Smooth muscle cell (in vitro differentiated cells): ENCODE measurements around the gene ZMPSTE24. TPM values are rescaled to one million over a fixed set of nuclear protein-coding genes. Genes with fewer than 3 reads are reported as not detected.
"Not testable (repeated sequence)": the region's sequence is repeated elsewhere in the genome, so short reads cannot be mapped to it uniquely, and the experiment has no call there.

Experiments used
- DNase-seq: peaks from one replicate; lab custom pipeline; 2025; ENCODE audit not compliant: unreplicated experiment; lab: John Stamatoyannopoulos, UW
- H2AFZ ChIP-seq: fragments of 200-600 bp; sonication (generic); 2 replicates; pipeline ENCODE4 v1.6.0; 2016; ENCODE audit warnings: antibody characterized with exemption, low read depth, mild to moderate bottlenecking
- H3F3A ChIP-seq: fragments of 200-600 bp; sonication (generic); 2 replicates; pipeline ENCODE4 v1.6.0; 2017; ENCODE audit warnings: antibody characterized with exemption, low read depth
- H3K27ac ChIP-seq: fragments of 200-600 bp; sonication (generic); 2 replicates; pipeline ENCODE4 v1.5.1; 2016; ENCODE audit warnings: low read depth, mild to moderate bottlenecking
- H3K27me3 ChIP-seq: fragments of 200-600 bp; sonication (generic); 2 replicates; pipeline ENCODE4 v1.6.1; 2016; ENCODE audit warnings: low read depth, mild to moderate bottlenecking
- H3K36me3 ChIP-seq: fragments of 200-600 bp; sonication (generic); 2 replicates; pipeline ENCODE4 v1.5.1; 2016; ENCODE audit warnings: low read depth
- H3K4me1 ChIP-seq: fragments of 200-600 bp; sonication (generic); 2 replicates; pipeline ENCODE4 v1.5.1; 2016; ENCODE audit warnings: low read depth
- H3K4me2 ChIP-seq: fragments of 200-600 bp; sonication (generic); 2 replicates; pipeline ENCODE4 v1.6.0; 2016; ENCODE audit warnings: mild to moderate bottlenecking
- H3K4me3 ChIP-seq: fragments of 200-600 bp; sonication (generic); 2 replicates; pipeline ENCODE4 v1.5.1; 2016; ENCODE audit warnings: mild to moderate bottlenecking
- H3K79me2 ChIP-seq: fragments of 200-600 bp; sonication (generic); 2 replicates; pipeline ENCODE4 v1.6.0; 2016; ENCODE audit warnings: low read depth, mild to moderate bottlenecking
- H3K9ac ChIP-seq: fragments of 200-600 bp; sonication (generic); 2 replicates; pipeline ENCODE4 v1.6.0; 2016; ENCODE audit warnings: low read depth
- H3K9me3 ChIP-seq: fragments of 200-600 bp; sonication (generic); replicated peaks from 2 replicates; pipeline ENCODE4 v1.5.1; 2016; ENCODE audit warnings: low read depth
- H4K20me1 ChIP-seq: fragments of 200-600 bp; sonication (generic); 2 replicates; pipeline ENCODE4 v1.6.0; 2016; ENCODE audit warnings: low read depth
- WGBS: methylation state at CpG from one replicate; pipeline ENCODE4 v1.1.7; 2016; ENCODE audit warnings: low lambda C conversion rate; 5-methylcytosine and 5-hydroxymethylcytosine counted together
- polyA plus RNA-seq: library from polyadenylated mRNA; unstranded; fragments of >200 nt; fragmentation: Nextera tagmentation; extraction: Ambion mirVana; gene quantifications from 2 replicates; pipeline ENCODE4 v1.2.1, GENCODE V29; 2016
- total RNA-seq: library from RNA; depleted of rRNA; stranded (reverse); fragments of >200 nt; gene quantifications from 2 replicates; pipeline ENCODE4 v1.2.3, GENCODE V29; 2014
- TF ChIP-seq, protein P1 (sequence below): fragments of 200-600 bp; sonication (generic); IDR thresholded peaks from 2 replicates; pipeline ENCODE4 v1.5.1; 2017; ENCODE audit warnings: borderline replicate concordance, mild to moderate bottlenecking, antibody characterized with exemption; ENCODE audit not compliant: insufficient read depth, poor library complexity, severe bottlenecking

ZMPSTE24 gene
- total and polyA plus RNA-seq, 2 experiments from 2014 or later, result 28.8 to 48.9 TPM

GRCh38 chr1:40318970-40319621 is 61.1 kb downstream of the ZMPSTE24 start:
- no peaks in the 10 kb centered on the region for H4K20me1 ChIP-seq
- no peak for DNase-seq
- no peaks in the 10 kb centered on the region for H3K36me3 ChIP-seq
- 94% methylated on average over 4 of the region's 4 CpGs for WGBS
- no peak overlapping the region for H3K4me2 ChIP-seq
- peaks cover 11% of the 10 kb centered on the region for H3K4me1 ChIP-seq
- H3K9me3 ChIP-seq, result no peaks in the 10 kb centered on the region
- no peaks in the 10 kb centered on the region for H3K79me2 ChIP-seq
- H3K27me3 ChIP-seq, result peaks cover 25% of the 10 kb centered on the region
- no peak overlapping the region for H3K9ac ChIP-seq
- H3K4me3 ChIP-seq, result no peak overlapping the region
- H3F3A ChIP-seq, result peaks cover 3% of the 10 kb centered on the region
- H2AFZ ChIP-seq, result no peak overlapping the region
- TF ChIP-seq, protein P1, sequence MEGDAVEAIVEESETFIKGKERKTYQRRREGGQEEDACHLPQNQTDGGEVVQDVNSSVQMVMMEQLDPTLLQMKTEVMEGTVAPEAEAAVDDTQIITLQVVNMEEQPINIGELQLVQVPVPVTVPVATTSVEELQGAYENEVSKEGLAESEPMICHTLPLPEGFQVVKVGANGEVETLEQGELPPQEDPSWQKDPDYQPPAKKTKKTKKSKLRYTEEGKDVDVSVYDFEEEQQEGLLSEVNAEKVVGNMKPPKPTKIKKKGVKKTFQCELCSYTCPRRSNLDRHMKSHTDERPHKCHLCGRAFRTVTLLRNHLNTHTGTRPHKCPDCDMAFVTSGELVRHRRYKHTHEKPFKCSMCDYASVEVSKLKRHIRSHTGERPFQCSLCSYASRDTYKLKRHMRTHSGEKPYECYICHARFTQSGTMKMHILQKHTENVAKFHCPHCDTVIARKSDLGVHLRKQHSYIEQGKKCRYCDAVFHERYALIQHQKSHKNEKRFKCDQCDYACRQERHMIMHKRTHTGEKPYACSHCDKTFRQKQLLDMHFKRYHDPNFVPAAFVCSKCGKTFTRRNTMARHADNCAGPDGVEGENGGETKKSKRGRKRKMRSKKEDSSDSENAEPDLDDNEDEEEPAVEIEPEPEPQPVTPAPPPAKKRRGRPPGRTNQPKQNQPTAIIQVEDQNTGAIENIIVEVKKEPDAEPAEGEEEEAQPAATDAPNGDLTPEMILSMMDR, result no peak
- no peak overlapping the region for H3K27ac ChIP-seq

- WGBS, result 50% methylated on average over 1 of the region's 1 CpG
These were observed 73.4 kb downstream of the ZMPSTE24 start for GRCh38 chr1:40331403-40331802.

DNA sequence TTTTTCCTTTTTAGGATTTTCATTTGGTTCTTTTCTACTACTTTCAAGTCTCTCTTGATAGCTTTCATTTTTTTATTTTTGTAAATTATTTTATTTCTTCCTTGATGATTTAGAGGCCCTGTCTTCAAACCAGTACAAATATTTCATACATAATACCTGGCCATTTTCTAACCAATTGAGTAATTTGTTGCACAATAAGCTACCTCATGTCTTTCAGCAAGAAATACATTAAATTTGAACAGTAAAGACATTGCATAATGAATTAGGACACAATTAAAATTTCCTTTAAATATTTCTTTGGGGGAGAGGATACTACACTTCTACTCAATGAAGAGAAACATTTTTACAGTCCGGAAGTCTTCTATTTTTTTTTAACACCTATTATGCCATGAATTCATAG is 74.7 kb downstream of the ZMPSTE24 start:
- Histone ChIP-seq H2AFZ (no peak overlapping the region), H4K20me1 (no peaks in the 10 kb centered on the region), H3K79me2 (no peaks in the 10 kb centered on the region), H3K4me3 (no peak overlapping the region), H3K4me1 (no peaks in the 10 kb centered on the region), H3K27ac (no peak overlapping the region), H3K9me3 (no peaks in the 10 kb centered on the region), H3K36me3 (no peaks in the 10 kb centered on the region), H3K4me2 (no peak overlapping the region), H3F3A (no peaks in the 10 kb centered on the region), H3K27me3 (no peaks in the 10 kb centered on the region), H3K9ac (no peak overlapping the region)
- DNase-seq, result no peak
- WGBS, result 86% methylated on average over 1 of the region's 1 CpG
- TF ChIP-seq, protein P1, result no peak

More at GRCh38 chr1:40331403-40331802, 73.4 kb downstream of the ZMPSTE24 start:
- not testable (repeated sequence) for H3F3A ChIP-seq, H4K20me1 ChIP-seq, H3K4me3 ChIP-seq, H3K79me2 ChIP-seq, H3K9ac ChIP-seq, DNase-seq, H3K9me3 ChIP-seq, H3K27me3 ChIP-seq, H3K4me2 ChIP-seq, H2AFZ ChIP-seq, H3K4me1 ChIP-seq, H3K36me3 ChIP-seq, H3K27ac ChIP-seq

GRCh38 chr1:40337443-40337842 is 79.4 kb downstream of the ZMPSTE24 start:
- H2AFZ ChIP-seq, result no peak overlapping the region
- H3K27ac ChIP-seq, result no peak overlapping the region
- no peak overlapping the region for H3K4me2 ChIP-seq
- no peak for DNase-seq
- H3K27me3 ChIP-seq, result peaks cover 4% of the 10 kb centered on the region
- H3K9me3 ChIP-seq, result no peaks in the 10 kb centered on the region
- no peaks in the 10 kb centered on the region for H3K36me3 ChIP-seq
- TF ChIP-seq, protein P1, result no peak
- H3K4me3 ChIP-seq, result no peak overlapping the region
- no peaks in the 10 kb centered on the region for H3F3A ChIP-seq
- WGBS, result 98% methylated on average over 8 of the region's 8 CpGs
- no peak overlapping the region for H3K9ac ChIP-seq
- H3K4me1 ChIP-seq, result no peaks in the 10 kb centered on the region
- H4K20me1 ChIP-seq, result no peaks in the 10 kb centered on the region
- no peaks in the 10 kb centered on the region for H3K79me2 ChIP-seq
